HPDE6-E6E7 (cell line): ENCODE data around the gene METTL2B.
"Not testable (repeated sequence)": the region's sequence is repeated elsewhere in the genome, so short reads cannot be mapped to it uniquely, and the experiment has no call there.

Source experiments
- DNase-seq: peaks from one replicate; pipeline ENCODE4 v3.0.0; 2011; ENCODE audit warnings: missing footprints; ENCODE audit errors: extremely low spot score

The METTL2B gene

GRCh38 chr7:128454808-128455542 lies 21.6 kb upstream of the METTL2B start:
- no peak for DNase-seq

- peak; percentile 94 for DNase-seq
Measured at GRCh38 chr7:128455543-128456254, 20.8 kb upstream of the METTL2B start, which contains the start of gene HILPDA. Gene HILPDA (plus strand): TSS chr7:128455878. CDS start chr7:128457269, 1,391 bp downstream.

- DNase-seq = no peak
Measured at GRCh38 chr7:128456255-128456725, 20.3 kb upstream of the METTL2B start.

GRCh38 chr7:128457385-128457784 lies 19.2 kb upstream of the METTL2B start:
- DNase-seq = not testable (repeated sequence)

- DNase-seq = no peak
Measured at GRCh38 chr7:128458956-128459355, 17.6 kb upstream of the METTL2B start.

- peak; percentile 33 for DNase-seq
Measured at GRCh38 chr7:128459394-128459878, 17.1 kb upstream of the METTL2B start.

GRCh38 chr7:128462460-128462859 lies 14.1 kb upstream of the METTL2B start:
- no peak for DNase-seq

- DNase-seq = not testable (repeated sequence)
Measured at GRCh38 chr7:128463345-128463744, 13.2 kb upstream of the METTL2B start.

DNA sequence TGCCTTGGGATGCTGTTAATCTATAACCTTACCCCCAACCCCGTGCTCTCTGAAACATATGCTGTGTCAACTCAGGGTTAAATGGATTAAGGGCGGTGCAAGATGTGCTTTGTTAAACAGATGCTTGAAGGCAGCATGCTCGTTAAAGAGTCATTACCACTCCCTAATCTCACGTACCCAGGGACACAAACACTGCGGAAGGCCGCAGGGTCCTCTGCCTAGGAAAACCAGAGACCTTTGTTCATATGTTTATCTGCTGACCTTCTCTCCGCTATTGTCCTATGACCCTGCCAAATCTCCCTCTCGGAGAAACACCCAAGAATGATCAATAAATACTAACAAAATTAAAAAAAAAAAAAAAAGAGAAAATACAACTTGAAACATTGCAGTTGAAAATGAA lies 12.6 kb upstream of the METTL2B start:
- DNase-seq = not testable (repeated sequence)

GRCh38 chr7:128466871-128467270 lies 9.7 kb upstream of the METTL2B start:
- not testable (repeated sequence) for DNase-seq

DNA sequence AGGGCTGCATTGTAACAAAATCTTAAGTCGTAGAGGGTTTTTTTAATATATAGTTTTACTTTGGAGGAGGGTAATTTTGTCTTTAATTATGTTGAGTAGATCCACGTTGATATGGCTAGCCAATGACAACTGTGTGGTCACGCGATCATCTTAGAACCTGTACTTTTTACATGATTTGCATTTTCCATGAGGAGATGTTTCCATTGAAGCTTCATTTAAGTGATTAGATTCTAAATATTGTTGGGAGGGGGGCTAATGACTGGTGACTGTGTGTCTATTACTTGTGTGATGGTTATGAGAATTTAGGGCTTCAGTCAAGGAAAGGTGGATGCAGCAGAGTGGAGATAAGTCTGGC lies 765 bp downstream of the METTL2B start:
- DNase-seq = not testable (repeated sequence)

DNA sequence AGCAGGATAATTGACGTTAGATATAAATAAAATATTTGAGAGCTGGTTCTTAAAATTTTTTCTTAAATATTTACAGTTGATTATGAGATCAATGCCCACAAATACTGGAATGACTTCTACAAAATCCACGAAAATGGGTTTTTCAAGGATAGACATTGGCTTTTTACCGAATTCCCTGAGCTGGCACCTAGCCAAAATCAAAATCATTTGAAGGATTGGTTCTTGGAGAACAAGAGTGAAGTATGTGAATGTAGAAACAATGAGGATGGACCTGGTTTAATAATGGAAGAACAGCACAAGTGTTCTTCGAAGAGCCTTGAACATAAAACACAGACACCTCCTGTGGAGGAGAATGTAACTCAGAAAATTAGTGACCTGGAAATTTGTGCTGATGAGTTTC lies 2.5 kb downstream of the METTL2B start:
- DNase-seq = not testable (repeated sequence)

GRCh38 chr7:128488134-128488533 lies 11.6 kb downstream of the METTL2B start:
- not testable (repeated sequence) for DNase-seq

DNA sequence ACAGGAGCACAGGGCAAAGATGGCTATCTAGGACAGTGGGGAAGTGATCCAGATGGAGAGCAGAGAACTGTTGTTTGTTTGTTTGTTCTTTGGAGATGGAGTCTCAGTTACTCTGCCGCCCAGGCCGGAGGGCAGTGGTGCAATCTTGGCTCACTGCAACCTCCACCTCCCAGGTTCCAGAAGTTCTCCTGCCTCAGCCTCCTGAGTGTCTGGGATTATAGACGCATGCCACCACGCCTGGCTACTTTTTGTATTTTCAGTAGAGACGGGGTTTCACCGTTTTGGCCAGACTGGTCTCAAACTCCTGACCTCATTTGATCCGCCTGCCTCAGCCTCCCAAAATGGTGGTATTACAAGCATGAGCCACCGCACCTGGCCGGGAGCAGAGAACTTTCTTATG lies 20.9 kb downstream of the METTL2B start:
- DNase-seq = no peak

- not testable (repeated sequence) for DNase-seq
Measured at GRCh38 chr7:128505416-128505815, 28.9 kb downstream of the METTL2B start.

- not testable (repeated sequence) for DNase-seq
Measured at GRCh38 chr7:128506819-128507218, 30.3 kb downstream of the METTL2B start.

GRCh38 chr7:128507321-128507993 lies 30.9 kb downstream of the METTL2B start:
- not testable (repeated sequence) for DNase-seq

- not testable (repeated sequence) for DNase-seq
Measured at GRCh38 chr7:128511692-128512091, 35.1 kb downstream of the METTL2B start.

DNA sequence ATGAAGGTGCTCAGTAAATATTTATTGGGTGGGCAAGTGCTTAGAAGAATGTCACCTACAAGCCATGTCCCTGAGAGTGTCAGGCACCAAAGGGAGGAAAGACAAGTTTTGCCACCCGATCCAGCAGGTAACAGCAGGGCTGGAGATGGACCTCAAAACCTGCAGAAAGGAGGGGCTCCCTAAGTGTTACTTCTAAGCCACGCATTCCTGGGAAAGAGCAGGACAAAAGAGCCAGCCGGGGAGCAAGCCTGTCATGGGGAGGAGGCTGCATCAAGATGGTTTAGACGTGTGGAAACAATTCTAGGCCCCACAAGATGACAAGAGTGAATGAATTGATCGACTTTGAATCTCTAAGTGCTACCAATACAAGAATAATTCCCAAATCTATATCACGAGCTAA lies 38.7 kb downstream of the METTL2B start:
- DNase-seq = not testable (repeated sequence)

DNA sequence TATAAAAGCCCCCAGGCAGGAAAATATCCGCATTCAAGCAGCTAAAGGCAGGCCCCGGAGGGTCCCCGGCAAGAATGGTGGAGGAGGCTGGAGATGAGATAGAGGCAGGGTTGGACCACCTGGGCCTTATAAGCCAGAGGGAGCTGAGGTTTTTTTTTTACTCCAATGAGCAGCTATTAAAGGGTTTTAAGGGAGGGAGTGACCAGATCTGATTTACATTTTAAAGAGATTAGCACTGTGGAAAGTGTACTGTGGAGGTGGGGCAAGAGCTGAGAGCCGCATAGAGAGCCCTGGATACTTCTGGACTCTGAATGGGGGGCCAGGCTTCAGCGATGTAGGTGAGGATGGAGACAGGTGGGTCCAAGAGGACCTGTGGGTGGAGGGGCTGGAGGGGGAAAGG lies 40.5 kb downstream of the METTL2B start:
- DNase-seq = not testable (repeated sequence)

GRCh38 chr7:128523226-128523931 lies 46.8 kb downstream of the METTL2B start:
- DNase-seq = peak; percentile 34
